ENCODE results near the gene DNAI2.

DNAI2 gene

DNA sequence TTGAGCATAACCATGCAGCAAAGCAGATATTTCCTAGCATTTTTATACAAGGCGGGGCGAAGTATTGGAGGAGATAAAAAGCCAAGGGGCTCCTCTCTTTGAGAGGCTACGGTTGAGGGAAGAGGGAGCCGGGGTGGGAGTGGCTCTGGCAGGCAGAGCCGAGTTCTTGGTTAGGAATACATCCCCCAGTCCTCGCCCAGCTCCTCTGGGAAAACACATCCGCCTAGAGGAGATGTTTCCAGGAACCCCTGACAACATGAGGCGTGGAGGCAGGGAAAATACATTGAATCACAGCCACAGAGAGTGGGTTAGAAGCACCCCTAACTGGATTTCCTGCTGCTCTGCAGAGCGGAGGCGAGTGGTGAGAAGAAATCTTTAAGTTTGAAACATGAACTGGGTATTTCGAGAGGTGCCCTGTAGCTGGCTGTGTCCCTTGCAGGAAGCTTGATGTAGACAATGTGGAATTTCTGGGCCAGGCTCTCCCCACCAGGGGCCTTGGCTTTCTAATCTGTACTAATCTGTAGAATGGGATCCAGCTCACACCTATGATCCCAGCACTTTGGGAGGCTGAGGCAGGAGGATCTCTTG, 33.3 kb upstream of the DNAI2 start:
- no peak for TF ChIP-seq CTCF (IDR thresholded peaks at IDR 0.05; ENCODE audit: low read depth, low read length)
- H3K4me3 ChIP-seq (ENCODE audit: low read depth, low read length): no peak overlapping the region

- H3K4me3 ChIP-seq (ENCODE audit: low read depth, low read length): no peak overlapping the region
- no peak for TF ChIP-seq CTCF (IDR thresholded peaks at IDR 0.05; ENCODE audit: low read depth, low read length)
Measured at GRCh38 chr17:74241431-74241830, 32.6 kb upstream of the DNAI2 start.

DNA sequence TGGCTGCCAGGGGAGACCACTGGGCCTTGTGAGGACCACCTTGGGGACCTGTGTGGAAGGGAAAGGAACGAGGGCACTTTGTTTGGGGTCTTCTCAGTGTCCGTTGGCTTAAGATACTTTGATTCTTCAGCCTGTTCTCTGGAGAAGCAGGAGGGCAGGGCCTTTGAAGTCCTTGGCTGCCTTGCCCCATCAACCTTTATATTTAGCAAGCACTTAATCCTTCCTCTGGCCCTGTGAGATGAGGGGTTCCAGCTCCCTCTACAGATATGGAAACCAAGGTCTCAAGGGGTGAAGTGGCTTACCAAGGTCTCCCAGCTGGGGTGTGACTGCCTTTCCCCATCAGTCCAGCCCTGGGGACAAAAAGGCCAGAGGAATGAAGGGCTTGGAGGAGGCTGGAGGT, 32.2 kb upstream of the DNAI2 start:
- TF ChIP-seq CTCF (IDR thresholded peaks at IDR 0.05; ENCODE audit: low read depth, low read length): no peak
- no peak overlapping the region for H3K4me3 ChIP-seq (ENCODE audit: low read depth, low read length)

DNA sequence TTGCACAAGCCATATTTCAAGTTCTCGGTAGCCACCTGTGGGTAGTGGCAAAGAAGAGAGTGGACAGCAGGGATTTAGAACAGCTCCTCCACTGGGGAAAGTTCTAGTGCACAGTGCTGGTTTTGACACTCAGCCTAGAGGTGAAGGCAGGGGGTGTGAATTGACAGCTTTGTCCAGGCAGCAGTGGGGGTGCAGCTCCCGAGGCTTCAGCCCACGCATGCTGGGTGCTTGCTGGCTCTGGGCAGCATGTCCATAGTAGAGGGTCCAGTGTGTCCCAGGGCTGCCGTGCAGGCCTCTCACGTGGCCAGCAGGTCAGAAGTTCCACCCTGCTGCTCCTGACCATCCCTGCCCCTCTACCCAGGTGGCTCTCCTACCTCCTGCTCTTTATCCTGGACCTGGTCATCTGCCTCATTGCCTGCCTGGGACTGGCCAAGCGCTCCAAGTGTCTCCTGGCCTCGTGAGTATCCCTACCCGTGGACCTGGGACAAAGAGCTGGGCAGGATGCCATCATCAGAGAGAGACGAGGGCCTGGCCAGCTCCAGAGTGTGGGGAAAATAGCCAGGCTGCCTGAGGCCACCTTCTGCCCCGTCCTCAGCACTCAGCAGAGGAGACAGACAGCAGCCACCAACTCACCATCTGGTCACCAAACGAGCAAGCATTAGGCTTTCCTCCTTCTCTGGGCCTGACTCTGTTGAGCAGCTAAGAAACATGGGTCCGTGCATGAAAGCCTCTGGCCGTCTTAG, 30.9 kb upstream of the DNAI2 start:
- TF ChIP-seq CTCF (IDR thresholded peaks at IDR 0.05; ENCODE audit: low read depth, low read length): no peak
- H3K4me3 ChIP-seq (ENCODE audit: low read depth, low read length): no peak overlapping the region

DNA sequence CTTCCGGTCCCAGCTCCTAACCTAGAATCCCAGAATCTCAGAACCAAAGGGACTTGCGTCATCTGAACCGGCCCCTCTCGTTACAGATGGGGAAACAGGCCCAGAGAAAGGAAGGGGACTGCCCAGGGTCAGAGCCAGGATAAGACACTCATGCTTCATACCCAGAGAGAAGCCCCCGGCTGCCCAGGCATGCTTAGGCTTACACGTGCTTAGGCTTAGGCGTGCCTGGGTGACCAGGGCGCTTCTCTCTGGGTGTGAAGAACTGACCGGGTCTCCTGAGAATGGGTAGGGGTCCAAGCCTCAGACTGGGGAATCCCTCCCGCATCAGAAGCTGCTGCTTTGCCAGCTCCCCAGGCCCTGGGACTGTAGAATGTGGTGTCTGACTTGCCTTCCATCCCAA, 29.9 kb upstream of the DNAI2 start:
- no peak overlapping the region for H3K4me3 ChIP-seq (ENCODE audit: low read depth, low read length)
- TF ChIP-seq CTCF (IDR thresholded peaks at IDR 0.05; ENCODE audit: low read depth, low read length): no peak

DNA sequence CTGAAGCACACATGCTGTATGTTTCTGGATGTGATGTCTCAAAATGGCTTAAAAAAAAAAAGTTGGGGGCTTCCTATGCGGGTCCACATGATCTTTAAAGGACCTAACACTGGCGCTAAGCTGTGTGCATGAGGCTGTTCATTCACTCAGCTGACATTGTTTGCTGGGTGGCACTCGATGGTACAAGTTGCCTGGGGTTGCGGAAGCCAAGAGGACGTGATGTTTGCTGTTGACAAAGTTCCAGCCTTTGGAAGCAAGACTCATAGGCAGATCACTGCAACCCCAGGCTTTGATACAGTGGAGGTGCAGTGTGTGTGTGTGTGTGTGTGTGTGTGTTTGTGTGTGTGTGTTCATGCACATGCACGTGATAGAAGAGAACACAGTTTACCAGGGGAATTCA, 29.5 kb upstream of the DNAI2 start:
- no peak for TF ChIP-seq CTCF (IDR thresholded peaks at IDR 0.05; ENCODE audit: low read depth, low read length)
- no peak overlapping the region for H3K4me3 ChIP-seq (ENCODE audit: low read depth, low read length)

GRCh38 chr17:74245145-74245831, 28.7 kb upstream of the DNAI2 start:
- H3K4me3 ChIP-seq (ENCODE audit: low read depth, low read length): no peak overlapping the region

More at GRCh38 chr17:74245145-74245831, 28.7 kb upstream of the DNAI2 start:
- no peak for TF ChIP-seq CTCF (IDR thresholded peaks at IDR 0.05; ENCODE audit: low read depth, low read length)
